NCI-H2029 treated with DMSO at 0.1 percent for 48 hours (cell line): ENCODE results near the gene POMGNT1.
"Not testable (repeated sequence)": the region's sequence is repeated elsewhere in the genome, so short reads cannot be mapped to it uniquely, and the experiment has no call there.

ENCODE experiments used
- DNase-seq: peaks from one replicate; lab custom pipeline; 2025; lab: John Stamatoyannopoulos, UW

Gene POMGNT1

DNA sequence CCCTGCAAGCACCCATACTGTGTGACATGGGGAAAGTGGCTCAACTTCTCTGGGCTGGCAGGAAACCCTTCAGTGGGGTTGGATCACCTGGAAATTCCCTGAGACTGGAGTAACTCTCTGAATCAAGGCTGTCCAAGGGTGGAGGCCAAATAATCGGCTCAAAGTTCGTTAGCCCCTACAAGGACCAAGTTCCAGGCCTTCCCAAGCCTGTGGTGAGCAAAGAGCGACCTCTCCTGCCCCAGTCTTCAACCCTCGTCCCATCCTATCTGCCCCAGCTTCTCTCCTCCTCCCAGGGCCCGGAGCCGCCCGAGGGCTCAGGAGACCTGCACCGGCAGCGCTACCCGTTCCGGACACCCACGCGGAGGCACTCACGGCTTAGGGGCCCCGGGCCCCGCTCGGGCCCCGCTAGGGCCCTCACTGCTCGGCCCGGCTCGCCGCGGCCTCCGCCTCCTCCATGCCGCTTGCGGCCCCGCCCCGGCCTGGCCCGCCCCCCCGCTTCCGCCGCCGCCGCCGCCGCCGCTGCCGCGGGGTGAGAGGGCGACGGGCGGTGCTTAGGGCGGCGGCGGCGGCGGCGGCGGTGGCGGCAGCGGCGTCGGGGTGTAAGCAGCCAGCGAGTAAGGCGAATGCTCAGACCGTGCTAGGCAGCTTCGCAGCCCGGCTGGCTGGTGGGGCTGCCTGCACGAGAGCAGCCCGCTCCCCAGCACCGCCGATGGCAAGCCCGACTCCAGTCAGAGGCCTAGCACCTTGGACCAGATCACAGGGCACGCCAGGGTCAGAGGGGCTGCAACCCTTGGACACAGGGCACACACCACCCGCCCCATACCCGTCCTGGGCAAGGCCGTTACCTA, at the start of gene POMGNT1:
TSS of gene POMGNT1 (minus strand) at position 471 of the 848 bp plus-strand sequence. CDS start 613 bp downstream, outside the sequence.
- DNase-seq, result peak; percentile 49

DNA sequence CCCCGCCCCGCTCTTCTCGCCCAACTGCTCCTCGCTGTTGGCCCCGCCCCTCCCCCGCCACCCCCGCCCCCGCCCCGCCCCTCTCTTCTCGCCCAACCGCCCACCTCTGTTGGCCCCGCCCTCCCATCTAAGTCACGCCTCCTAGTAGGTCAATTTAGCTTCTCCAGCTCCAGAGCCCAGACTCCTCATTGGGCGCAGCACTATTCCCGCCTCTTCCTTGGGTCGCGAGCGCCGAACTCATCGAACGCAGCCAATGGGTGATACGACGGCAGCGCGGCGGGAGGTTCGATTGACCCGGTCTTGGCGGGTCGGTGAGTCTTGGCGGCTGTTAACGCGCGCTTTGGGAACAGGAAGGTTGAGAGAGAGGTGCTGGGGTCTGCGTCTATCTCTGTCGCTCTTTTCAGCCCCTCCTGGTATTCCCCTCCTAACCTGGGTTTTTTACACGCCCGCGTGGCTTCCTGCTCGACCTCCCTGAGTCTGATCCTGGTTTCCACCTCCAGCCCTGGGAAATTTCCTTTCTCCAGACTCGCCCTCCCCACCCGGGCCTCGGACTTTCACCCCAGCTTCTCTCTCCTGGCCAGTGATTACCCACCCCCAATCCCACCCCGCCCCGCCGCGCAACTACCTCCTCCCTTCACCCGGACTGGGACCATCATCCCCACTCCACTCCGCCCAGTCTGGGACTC, 49.3 kb upstream of the POMGNT1 start, which contains the start of gene RAD54L:
TSS of gene RAD54L (plus strand) at position 328 of the 686 bp plus-strand sequence. CDS start 643 bp downstream, outside the sequence.
- DNase-seq, result peak; percentile 99

DNA sequence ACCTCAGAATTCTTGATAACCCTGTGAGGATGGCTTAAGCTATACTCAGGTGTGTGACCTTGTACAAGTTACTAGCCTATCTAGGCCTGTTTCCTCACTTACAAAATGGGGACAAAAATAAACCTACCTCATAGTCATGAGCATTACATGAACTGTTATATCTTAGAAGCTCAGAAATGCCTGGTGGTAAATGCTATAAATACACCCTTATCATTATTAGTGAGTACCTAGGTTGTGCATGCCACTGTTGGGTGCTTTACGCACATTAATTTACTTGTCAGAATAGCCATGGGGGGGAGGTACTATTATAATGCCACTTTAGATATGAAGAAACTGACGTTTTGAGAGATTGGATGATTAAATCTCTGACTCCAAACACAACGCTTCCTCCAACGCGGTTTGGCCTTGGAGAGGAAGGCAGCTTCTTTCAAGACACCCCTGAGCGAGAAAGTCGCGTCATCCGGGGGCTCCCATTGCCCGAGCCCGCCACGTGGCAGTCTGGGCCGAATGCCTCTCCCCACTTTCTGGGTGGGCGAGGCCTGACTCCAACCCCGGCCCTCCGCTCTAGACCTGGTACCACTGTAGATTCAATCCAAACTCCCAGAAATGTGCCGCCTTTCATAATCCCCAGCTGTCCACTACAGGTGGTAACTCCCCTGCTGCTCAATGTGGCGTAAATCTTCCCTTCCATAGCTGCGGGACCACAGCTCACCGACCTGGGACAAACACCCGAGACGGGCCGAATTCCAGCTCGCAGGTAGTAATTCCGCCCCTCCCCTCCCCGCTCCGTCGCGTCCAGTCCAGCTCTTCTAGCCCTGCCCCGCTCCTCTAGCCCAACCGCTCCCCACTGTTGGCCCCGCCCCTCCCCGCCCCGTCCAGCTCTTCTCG, 48.6 kb upstream of the POMGNT1 start:
- DNase-seq, result no peak

DNA sequence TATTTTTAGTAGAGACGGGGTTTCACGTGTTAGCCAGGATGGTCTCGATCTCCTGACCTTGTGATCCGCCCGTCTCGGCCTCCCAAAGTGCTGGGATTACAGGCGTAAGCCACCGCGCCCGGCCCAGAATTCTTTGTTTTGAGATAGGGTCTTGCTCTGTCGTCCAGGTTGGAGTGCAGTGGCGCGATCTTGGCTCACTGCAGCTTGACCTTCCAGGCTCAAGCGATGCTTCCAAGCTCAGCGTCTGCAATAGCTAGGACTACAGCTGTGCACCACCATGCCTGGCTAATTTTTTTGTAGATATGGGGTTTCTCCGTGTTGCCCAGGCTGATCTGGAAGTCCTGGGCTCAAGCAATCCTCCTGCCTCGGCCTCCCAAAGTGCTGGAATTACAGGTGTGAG, 47.9 kb upstream of the POMGNT1 start:
- DNase-seq, result not testable (repeated sequence)

DNA sequence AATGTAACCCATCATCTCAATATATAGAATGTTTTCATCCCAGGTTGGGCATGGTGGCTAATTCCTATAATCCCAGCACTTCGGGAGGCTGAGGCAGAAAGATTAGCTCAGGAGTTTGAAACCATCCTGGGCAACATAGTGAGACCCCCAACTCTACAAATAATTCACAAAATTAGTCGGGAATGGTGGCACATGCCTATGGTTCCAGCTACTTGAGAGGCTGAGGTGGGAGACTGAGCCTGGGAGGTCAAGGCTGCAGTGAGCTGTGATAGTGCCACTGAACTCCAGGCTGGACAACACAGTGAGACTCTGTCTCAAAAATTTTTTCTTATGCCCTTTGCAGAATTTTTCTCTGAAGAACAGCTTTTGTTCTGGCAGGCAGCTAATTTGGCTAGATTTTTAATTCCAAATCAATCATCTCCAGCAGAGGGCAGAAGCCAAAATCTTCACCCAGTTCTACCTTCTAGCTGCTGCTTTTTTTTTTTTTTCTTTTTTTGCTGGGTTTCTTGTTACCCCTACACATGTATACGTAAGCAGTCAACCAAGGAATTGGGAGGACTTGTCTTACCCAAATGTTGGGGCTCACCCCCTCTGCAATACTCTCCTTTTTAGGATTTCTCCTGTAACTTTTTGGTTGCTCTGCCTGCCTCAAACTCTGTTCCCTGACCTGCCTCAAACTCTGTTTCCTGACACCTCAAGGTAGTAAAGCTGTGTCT, 46.6 kb upstream of the POMGNT1 start:
- no peak for DNase-seq

DNA sequence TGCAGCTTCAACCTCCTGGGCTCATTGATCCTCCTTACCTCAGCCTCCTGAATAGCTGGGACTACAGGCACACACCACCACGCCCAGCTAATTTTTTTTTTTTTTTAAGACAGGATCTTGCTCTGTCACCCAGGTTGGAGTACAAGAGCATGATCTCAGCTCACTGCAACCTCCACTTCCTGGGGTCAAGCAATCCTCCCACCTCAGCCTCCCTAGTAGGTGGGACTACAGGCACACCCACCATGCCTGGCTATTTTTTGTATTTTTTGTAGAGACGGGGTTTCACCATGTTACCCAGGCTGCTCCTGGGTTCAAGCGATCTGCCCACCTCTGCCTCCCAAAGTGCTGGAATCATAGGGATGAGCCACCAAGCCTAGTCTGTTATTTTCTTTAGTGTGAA, 45.6 kb upstream of the POMGNT1 start:
- DNase-seq, result not testable (repeated sequence)

DNA sequence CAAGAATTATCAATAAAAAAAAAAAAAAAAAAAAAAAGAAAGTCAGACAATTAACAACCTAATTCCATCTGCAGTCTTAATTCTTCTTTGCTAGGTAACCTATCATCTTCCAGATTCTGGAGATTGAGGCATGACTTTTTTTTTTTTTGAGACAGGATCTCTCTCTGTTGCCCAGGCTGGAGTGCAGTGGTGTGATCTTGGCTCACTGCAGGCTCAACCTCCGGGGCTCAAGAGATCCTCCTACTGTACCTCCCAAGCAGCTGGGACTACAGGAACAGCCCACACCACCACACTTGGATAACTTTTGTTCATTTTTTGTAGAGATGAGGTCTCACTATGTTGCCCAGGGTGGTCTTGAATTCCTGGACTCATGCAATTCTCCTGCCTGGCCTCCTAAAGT, 44.7 kb upstream of the POMGNT1 start:
- no peak for DNase-seq

DNA sequence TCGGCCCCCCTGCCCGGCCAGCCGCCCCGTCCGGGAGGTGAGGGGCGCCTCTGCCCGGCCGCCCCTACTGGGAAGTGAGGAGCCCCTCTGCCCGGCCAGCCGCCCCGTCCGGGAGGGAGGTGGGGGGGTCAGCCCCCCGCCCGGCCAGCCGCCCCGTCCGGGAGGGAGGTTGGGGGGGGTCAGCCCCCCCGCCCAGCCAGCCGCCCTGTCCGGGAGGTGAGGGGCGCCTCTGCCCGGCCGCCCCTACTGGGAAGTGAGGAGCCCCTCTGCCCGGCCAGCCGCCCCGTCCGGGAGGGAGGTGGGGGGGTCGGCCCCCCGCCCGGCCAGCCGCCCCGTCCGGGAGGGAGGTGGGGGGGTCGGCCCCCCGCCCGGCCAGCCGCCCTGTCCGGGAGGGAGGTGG, 43.5 kb upstream of the POMGNT1 start:
- not testable (repeated sequence) for DNase-seq

DNA sequence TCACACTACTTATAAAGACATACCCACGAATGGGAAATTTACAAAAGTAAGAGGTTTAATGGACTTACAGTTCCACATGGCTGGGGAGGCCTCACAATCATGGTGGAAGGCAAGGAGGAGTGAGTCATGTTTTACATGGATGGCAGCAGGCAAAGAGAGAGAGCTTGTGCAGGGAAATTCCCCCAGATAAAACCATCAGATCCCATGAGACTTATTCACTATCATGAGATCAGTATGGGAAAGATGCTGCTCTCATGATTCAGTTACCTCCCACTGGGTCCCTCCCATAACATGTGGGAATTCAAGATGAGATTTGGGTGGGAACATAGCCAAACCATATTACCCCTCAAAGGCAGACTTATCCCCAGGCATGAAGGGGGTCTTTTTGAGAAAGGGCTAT, 40.6 kb upstream of the POMGNT1 start:
- DNase-seq, result not testable (repeated sequence)

DNA sequence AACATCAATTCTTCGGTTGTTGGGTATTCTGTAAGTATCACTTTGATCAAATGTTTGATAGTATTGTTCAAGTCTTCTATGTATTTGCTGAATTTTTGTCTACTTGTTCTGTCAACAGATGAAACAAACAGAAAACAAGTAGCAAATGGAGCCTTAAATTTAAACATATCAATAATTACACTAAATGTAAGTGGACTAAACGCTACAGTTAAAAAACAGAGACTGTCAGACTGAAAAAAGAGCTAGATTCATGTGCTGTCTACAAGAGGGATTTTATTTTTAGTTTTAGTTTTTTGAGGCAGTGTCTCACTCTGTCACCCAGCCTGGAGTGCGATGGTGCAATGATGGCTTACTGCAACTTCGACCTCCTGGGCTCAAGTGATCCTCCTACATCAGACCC, 38.6 kb upstream of the POMGNT1 start:
- DNase-seq, result no peak

DNA sequence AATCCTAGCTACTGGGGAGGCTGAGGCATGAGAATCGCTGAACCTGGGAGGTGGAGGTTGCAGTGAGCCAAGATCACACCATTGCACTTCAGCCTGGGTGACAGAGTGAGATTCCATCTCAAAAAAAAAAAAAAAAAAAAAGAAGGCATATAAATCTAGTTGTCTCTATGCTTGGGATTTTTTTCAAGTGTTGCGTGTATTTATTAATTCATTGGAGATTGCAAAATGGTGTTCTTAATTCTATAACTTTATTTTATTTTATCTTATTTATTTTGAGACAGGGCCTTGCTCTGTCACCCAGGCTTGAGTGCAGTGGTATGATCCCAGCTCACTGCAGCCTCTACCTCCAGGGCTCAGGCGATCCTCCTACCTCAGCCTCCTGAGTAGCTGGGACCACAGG, 33.0 kb upstream of the POMGNT1 start:
- DNase-seq, result not testable (repeated sequence)

DNA sequence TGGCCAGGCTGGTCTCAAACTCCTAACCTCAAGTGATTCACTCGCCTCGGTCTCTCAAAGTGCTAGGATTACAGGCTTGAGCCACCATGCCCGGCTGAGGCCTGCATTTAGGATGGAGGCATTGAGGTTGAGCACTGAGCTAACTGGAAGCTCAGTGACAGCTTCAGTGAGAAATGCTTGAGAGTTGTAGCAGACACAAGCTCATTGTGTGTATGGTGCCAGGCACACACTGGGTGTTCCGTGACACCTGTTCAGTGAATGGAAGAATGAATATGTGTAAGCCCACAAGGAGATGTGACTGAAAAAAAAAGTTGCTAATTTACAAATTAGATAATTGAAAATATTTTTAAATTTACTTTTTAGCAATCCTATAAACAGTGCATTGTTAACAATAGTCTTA, 26.7 kb upstream of the POMGNT1 start:
- DNase-seq, result no peak

DNA sequence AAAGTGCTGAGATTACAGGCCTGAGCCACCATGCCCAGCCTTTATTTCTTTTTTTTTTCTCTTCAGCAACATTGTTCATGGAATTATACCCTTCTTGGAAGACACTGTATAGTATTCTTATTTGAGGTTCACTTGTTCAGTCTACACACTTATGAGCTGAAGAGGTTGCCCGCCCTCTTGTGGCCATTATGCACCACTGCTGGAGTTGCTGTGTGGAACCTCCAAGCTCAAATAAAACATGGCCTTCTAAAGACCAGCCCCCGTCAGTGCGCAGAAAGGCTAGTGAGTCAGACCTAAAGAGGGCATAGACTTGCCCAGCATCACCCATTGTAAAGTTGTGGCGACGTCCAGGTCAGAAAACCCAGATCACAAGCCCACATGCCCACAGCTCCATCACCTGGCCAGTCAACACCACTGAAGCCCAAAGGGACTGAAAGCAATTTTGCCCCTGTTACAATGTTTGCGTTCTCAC, 25.3 kb upstream of the POMGNT1 start:
- DNase-seq, result peak; percentile 90

DNA sequence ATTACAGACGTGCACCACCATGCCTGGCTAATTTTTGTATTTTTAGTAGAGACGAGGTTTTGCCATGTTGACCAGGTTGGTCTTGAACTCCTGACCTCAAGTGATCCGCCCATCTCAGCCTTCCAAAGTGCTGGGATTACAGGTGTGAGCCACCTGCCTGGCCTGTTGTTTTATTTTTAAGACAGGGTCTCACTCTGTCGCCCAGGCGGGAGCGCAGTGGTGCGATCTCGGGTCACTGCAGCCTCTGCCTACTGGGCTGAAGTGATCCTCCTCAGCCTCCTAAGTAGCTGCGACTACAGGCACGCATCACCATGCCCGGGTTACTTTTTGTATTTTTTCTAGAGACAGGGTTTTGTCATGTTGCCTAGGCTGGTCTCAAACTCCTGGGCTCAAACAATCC, 24.8 kb upstream of the POMGNT1 start:
- DNase-seq, result not testable (repeated sequence)

DNA sequence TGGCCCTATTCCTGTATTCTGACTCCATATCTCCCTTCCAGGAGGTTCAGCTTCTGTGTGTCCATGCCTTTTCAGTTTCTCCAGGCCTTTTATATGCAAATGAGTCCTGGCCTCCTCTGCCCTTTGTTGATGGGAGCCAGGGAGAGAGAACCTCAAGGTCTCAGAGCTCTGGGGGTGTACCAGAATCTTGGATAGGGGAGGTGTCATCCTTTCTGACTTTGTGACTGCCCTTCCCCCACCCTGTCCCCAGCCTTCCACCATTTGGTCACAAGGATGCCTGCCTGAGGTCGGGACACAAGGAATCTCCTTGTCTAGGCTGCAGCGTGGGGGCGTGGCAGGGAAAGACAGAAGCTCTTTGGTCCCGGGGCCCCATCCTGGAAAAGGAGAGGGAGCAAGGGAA, 23.5 kb upstream of the POMGNT1 start:
- no peak for DNase-seq

DNA sequence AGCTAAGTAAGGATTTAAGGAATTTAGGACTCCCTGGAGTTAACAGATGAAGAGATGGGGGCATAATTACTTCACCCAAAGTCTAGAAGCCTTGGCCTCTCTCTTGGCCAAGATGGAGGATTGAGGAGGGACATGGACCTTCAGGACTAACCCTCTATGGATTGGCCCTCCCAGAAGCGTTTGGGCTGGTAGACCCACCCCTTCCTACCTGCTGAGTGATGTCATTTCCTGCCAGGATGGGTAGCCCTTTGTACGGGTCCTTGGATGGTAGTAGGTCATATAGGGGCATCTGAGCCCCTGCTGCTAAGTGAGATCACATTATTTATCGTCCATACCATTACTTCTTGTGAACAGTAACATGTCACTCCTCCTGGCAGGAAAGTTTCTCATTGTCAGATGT, 22.6 kb upstream of the POMGNT1 start:
- DNase-seq, result no peak

DNA sequence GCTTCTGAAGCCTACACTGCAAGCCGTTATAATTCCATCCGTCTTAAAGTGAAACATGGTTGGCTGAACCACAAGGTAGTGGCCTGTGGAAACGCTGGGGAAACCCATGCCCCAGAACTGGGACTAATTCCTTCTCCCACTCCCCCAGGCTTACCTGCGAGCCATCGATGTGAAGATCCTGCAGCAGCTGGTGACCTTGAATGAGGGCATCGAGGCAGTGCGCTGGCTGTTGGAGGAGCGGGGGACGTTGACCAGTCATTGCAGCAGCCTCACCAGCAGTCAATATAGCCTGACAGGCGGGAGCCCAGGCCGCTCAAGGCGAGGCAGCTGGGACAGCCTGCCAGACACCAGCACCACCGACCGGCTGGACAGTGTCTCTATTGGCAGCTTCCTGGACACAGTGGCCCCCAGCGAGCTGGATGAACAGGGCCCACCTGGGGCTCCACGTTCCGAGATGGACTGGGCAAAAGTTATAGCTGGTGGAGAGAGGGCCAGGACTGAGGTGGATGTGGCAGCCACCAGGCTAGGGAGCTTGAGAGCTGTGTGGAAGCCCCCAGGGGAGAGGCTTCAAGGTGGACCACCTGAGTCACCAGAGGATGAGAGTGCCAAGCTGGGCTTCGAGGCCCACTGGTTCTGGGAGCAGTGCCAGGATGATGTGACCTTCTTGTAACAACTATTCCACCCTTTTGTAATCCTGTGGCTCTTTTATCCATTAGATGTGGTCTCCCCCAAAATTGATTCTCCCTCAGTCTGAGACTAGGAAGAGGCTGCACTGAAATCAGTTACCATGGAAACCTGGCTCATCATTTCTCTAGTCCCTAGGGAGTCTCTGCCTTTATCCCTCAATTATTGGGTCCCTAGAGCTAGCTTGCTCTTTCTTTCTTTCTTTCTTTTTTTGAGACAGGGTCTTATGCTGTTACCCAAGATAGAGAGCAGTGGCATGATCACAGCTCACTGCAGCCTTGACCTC, 21.6 kb upstream of the POMGNT1 start:
- no peak for DNase-seq

DNA sequence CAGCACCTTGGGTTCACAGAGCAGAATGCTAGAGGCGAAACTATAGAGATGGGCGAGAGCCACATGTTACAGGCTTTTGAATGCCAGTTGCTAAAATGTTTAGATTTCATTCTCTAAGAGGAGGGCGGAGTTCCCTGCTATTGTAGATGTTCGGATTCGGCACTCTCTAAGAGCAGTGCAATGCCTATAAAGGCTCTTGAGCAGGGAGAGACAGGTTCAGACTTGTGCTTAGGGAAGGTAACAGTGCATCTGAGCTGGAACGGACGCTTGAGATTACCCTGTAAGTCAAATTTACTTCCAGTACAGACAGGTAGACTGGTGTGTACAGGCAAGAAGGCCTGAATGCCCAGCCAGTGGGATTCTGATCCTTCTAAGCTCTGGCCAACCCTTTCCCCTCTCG, 20.2 kb upstream of the POMGNT1 start:
- DNase-seq, result no peak

DNA sequence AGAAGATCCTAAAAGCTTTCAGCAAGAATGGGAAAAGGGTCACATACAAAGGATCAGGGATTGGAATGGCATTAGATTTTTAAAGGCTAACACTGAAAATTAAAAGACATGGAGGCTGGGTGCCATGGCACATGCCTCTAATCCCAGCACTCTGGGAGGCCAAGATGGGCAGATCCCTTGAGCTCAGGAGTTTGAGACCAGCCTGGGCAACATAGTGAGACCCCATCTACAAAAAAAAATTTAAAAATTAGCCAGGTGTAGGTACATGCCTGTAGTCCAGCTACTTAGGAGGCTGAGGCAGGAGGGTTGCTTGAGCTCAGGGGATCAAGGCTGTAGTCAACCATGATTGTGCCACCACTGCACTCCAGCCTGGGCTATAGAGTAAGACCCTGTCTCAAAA, 17.3 kb upstream of the POMGNT1 start:
- DNase-seq, result no peak

DNA sequence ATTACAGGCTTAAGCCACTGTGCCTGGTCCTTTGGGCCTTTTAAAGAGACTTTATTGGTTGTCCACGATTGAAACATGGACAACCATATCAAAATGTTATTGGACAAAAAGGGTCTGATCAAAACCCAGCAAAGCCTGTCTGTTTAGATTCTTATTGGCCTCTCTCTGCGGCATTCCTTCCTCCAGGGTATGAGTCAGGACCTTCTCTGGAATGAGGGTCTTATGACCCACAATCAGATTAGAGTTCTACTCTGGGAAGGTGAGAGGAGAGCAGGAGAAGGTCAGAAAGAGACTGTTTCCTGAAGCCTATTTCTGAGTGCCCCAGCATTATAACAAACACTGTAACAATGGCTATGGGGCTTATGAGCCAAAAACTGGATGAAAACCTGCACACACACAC, 12.8 kb upstream of the POMGNT1 start:
- no peak for DNase-seq
